Endothelial cell (in vitro differentiated cells): Measurements from ENCODE around the gene STAB2. TPM values are rescaled to one million over a fixed set of nuclear protein-coding genes. Genes with fewer than 3 reads are reported as not detected.

Source experiments
- DNase-seq: peaks from one replicate; pipeline ENCODE4 v3.0.0; 2021; ENCODE audit warnings: low spot score
- H3K27ac Mint-ChIP-seq: one replicate; pipeline ENCODE4 v1.8.0; 2021; ENCODE audit warnings: mixed read lengths, inconsistent platforms; ENCODE audit not compliant: unreplicated experiment
- H3K27me3 Mint-ChIP-seq: one replicate; pipeline ENCODE4 v1.8.0; 2021; ENCODE audit warnings: mild to moderate bottlenecking, moderate library complexity, mixed read lengths, inconsistent platforms; ENCODE audit not compliant: unreplicated experiment
- H3K36me3 Mint-ChIP-seq: one replicate; pipeline ENCODE4 v1.8.0; 2021; ENCODE audit warnings: mild to moderate bottlenecking, low read depth, mixed read lengths, inconsistent platforms; ENCODE audit not compliant: unreplicated experiment
- H3K4me1 Mint-ChIP-seq: one replicate; pipeline ENCODE4 v1.8.0; 2021; ENCODE audit warnings: mild to moderate bottlenecking, mixed read lengths, inconsistent platforms; ENCODE audit not compliant: unreplicated experiment
- H3K4me3 Mint-ChIP-seq: one replicate; pipeline ENCODE4 v1.8.0; 2021; ENCODE audit warnings: mild to moderate bottlenecking, mixed read lengths, inconsistent platforms; ENCODE audit not compliant: unreplicated experiment
- H3K9me3 Mint-ChIP-seq: one replicate; pipeline ENCODE4 v1.8.0; 2021; ENCODE audit warnings: mixed read lengths, inconsistent platforms; ENCODE audit not compliant: unreplicated experiment
- total RNA-seq: library from RNA; stranded (reverse); fragmentation: NEBNext Ultra II Directional; extraction: Animal tissue kit (Norgen Biotek cat#: 25700); gene quantifications from one replicate; pipeline ENCODE4 v1.2.1, GENCODE V29; 2021; ENCODE audit not compliant: unreplicated experiment
- TF ChIP-seq, protein P1 (sequence below): fragments of 200-600 bp; sonication (generic); IDR thresholded peaks from one replicate; pipeline ENCODE4 v1.5.0; 2021; ENCODE audit warnings: antibody characterized with exemption; ENCODE audit not compliant: unreplicated experiment

The STAB2 gene
- total RNA-seq, 1 donor from 2014 or later = 0.10 TPM

DNA sequence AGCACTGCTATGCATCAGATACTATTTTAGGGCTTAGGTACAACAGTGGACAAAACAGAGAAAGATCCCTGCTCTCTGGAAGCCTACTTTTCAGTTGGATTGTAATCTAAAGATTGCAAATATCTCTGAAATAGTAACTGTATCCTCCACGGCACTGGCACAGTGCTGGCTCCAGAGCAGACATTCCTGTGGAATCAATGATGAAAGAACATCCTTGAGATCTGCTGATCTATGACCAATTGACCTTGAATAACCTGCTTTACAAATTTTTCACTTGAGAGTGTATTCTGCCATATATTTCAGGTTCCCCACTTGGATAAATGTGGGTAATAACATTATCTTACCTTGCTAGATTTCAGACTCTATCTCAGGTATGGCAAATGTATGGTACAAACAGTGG is 3.2 kb downstream of the STAB2 start:
- Mint-ChIP-seq H3K4me1 (peaks cover 20% of the 10 kb centered on the region), H3K4me3 (no peak overlapping the region), H3K27ac (no peak overlapping the region), H3K27me3 (peaks cover 2% of the 10 kb centered on the region), H3K9me3 (no peaks in the 10 kb centered on the region), H3K36me3 (no peaks in the 10 kb centered on the region)
- no peak for DNase-seq
- TF ChIP-seq, protein P1, sequence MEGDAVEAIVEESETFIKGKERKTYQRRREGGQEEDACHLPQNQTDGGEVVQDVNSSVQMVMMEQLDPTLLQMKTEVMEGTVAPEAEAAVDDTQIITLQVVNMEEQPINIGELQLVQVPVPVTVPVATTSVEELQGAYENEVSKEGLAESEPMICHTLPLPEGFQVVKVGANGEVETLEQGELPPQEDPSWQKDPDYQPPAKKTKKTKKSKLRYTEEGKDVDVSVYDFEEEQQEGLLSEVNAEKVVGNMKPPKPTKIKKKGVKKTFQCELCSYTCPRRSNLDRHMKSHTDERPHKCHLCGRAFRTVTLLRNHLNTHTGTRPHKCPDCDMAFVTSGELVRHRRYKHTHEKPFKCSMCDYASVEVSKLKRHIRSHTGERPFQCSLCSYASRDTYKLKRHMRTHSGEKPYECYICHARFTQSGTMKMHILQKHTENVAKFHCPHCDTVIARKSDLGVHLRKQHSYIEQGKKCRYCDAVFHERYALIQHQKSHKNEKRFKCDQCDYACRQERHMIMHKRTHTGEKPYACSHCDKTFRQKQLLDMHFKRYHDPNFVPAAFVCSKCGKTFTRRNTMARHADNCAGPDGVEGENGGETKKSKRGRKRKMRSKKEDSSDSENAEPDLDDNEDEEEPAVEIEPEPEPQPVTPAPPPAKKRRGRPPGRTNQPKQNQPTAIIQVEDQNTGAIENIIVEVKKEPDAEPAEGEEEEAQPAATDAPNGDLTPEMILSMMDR = no peak

DNA sequence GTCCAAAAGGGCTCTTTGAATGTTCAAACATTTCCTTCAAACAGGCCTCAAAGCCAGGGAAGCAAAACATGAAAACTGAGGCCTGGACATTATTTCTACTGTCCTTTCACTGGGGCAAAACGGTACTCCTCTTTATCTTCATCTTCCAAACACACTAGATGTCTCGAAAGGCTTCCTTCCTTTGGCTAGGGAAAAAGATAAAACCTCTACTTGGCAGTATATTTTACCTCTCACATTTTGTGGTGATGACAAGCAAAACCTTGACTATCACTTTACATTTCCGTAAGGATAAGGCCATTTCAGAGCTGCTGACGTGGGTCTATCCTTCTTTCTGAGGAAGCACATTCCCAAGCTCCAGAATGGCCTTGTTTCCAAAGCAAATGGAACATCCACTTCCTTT is 9.9 kb downstream of the STAB2 start:
- DNase-seq = no peak
- H3K4me1 Mint-ChIP-seq = peaks cover 18% of the 10 kb centered on the region
- H3K27me3 Mint-ChIP-seq = peaks cover 2% of the 10 kb centered on the region
- no peak overlapping the region for H3K4me3 Mint-ChIP-seq
- H3K36me3 Mint-ChIP-seq = no peaks in the 10 kb centered on the region
- no peak overlapping the region for H3K27ac Mint-ChIP-seq
- TF ChIP-seq, protein P1 = no peak
- H3K9me3 Mint-ChIP-seq = no peaks in the 10 kb centered on the region

DNA sequence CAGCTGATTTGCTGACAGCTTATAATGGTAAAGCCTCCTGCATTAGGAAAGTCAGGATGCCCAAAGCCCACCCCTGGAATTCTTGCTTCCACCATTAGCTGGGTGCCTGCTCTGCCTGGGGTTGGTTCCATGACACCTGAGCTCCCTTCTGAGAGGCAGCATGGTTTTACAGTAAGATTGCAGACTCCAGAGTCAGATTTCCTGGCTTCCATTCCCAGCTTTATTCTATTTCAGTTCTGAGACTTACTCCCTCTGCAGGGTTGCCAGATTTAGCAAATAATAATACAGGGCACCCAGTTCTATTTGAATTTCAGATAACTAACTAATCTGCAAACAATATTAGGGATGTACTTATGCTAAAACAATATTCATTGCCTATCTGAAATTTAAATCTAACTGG is 12.2 kb downstream of the STAB2 start:
- DNase-seq = no peak
- no peak overlapping the region for H3K4me3 Mint-ChIP-seq
- no peaks in the 10 kb centered on the region for H3K27me3 Mint-ChIP-seq
- H3K4me1 Mint-ChIP-seq = peaks cover 18% of the 10 kb centered on the region
- TF ChIP-seq, protein P1 = no peak
- no peak overlapping the region for H3K27ac Mint-ChIP-seq
- no peaks in the 10 kb centered on the region for H3K9me3 Mint-ChIP-seq
- H3K36me3 Mint-ChIP-seq = no peaks in the 10 kb centered on the region

DNA sequence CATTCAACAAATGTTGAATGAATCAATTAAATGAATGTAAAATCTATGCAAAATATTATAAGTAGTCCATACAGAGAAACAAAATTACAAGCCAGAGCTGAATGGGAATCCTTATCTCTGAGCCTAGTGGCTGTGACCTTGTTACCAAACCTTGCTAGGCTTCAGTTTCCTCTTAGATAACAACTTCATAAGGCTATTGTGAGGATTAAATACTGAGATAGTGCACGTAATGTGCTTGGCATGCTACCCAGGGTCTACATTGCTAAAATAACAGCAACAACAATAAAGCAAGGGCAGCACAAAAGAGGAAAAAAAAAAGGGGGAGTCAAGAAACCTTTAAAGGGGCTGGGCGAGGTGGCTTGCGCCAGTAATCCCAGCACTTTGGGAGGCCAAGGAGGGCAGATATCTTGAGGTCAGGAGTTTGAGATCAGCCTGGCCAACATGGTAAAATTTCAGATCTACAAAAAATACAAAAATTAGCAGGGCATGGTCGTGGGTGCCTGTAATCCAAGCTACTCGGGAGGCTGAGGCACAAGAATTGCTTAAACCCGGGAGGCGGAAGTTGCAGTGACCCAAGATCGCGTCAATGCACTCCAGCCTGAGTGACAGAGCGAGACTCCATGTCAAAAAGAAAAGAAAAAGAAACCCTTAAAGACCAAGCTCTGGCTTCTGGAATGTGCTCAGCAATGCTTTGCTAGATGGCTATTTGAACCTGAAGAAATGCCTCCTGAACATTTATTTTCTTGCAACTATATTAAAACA is 14.1 kb downstream of the STAB2 start:
- H3K4me3 Mint-ChIP-seq = no peak overlapping the region
- no peaks in the 10 kb centered on the region for H3K36me3 Mint-ChIP-seq
- no peaks in the 10 kb centered on the region for H3K9me3 Mint-ChIP-seq
- TF ChIP-seq, protein P1 = no peak
- no peaks in the 10 kb centered on the region for H3K27me3 Mint-ChIP-seq
- H3K4me1 Mint-ChIP-seq = peaks cover 18% of the 10 kb centered on the region
- no peak for DNase-seq
- no peak overlapping the region for H3K27ac Mint-ChIP-seq

DNA sequence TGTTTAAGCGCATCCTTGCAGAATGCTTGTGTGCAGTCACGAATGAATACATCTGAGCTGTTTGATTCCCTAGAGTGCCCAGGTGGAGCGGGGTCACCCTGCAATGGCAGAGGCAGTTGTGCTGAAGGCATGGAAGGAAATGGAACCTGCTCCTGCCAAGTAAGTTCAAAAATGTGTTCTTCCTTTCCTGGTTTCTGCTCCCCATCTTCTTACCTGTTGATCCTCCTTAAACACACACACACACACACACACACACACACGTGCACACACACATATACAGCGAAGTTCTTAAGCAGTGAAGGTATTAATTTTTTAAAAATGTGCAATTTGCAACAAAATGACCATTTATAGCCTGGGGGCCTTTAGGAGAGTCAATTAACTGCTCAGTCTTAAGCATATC is 33.3 kb downstream of the STAB2 start:
- TF ChIP-seq, protein P1 = no peak
- Mint-ChIP-seq H3K9me3 (no peaks in the 10 kb centered on the region), H3K36me3 (peaks cover 3% of the 10 kb centered on the region), H3K27ac (no peak overlapping the region), H3K27me3 (peaks cover 10% of the 10 kb centered on the region), H3K4me1 (peaks cover 6% of the 10 kb centered on the region), H3K4me3 (no peak overlapping the region)
- DNase-seq = no peak
